ENCODE measurements around the gene FCAMR. TPM values are rescaled to one million over a fixed set of nuclear protein-coding genes. Genes with fewer than 3 reads are reported as not detected.

The FCAMR gene
- polyA plus RNA-seq, 4 donors, result 0.54 to 4.5 (median 0.91) TPM

DNA sequence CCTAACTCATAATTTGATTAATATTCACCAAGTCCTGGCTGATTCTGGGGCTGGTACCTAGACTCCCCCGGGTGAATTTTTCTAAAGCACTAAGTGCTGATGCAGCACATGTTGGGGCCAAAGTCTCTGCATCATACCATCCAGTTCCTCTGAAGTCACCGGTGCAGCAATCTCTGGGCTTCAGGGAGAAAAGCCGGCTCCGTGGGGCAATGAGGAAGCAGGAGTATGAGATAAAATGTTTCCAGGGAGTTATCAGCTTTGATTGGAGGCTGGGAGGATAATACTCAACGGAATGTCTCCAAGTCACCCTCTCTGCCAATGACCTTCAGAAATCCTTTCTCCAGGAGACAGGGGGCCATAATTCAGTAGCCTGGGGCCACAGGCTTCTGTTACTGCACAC lies 1.2 kb downstream of the FCAMR start:
- Histone ChIP-seq H3K27ac (ENCODE audit: low read depth in 1 of 3, low read length in 2 of 3) (peak overlapping the region; percentile 69 to 92 (median 87)), H3K4me3 (ENCODE audit: low read depth in 1 of 3, low read length in 3 of 3) (no peak overlapping the region), H3K9me3 (ENCODE audit: control insufficient read depth in 2 of 2, insufficient read depth in 1 of 2, low read depth in 1 of 2, low read length in 1 of 2) (peaks cover 0 to 3% of the 10 kb centered on the region in 2 donors), H3K4me1 (ENCODE audit: control insufficient read depth in 3 of 3, insufficient read depth in 2 of 3, low read depth in 1 of 3, low read length in 2 of 3) (peaks cover 24 to 79% (median 30%) of the 10 kb centered on the region in 3 donors), H3K27me3 (ENCODE audit: control insufficient read depth in 3 of 3, insufficient read depth in 3 of 3, low read length in 3 of 3) (no peaks in the 10 kb centered on the region), H3K36me3 (ENCODE audit: control insufficient read depth in 3 of 3, insufficient read depth in 2 of 3, low read depth in 1 of 3, low read length in 3 of 3) (peaks cover 0 to 4% (median 0%) of the 10 kb centered on the region in 3 donors)
- FAIRE-seq, result no peak
- peak; percentile 96 to 99 for DNase-seq
- WGBS, 3 donors, result 5 to 47% (median 28%) methylated on average over 5 of the region's 5 CpGs

DNA sequence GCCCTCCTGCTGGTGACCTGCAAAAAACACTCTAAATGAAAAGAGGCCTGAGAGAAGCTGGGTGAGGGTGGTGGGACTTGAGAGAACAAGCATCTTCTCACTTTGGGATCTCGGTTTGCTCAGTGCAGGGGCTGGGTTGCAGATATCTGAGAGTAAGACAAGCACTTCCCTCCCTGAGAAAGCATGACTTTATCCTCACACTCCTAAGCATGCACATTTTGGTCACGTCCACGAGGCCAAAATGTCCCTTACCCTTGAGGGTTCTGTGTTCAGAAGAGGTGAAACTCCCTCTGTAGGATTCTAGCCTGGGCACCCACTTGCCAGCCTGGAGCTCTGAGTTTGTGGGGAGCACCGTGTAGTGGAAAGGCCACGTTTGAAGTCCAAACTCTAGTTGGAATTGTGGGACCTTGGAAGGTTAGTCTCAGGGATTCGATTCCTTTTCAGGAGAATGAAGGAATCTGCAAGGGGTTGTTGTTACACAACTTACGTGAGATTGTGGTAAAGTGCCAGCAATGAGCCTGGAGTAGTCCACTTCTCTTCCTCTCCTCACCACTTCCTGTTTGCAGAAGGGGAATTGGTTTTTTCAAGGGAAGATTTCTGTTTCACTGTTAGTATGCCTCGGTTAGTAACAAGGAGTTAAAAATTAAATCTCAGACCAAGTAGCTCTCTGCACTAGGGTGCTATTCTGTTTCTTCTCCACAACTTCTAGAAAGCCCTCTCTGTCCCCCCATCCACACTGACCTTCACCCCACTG lies 3.0 kb downstream of the FCAMR start:
- 29 to 37% (median 30%) methylated on average over 8 of the region's 8 CpGs for WGBS, 3 donors
- FAIRE-seq, result no peak
- Histone ChIP-seq H3K27ac (ENCODE audit: low read depth in 1 of 3, low read length in 2 of 3) (peak overlapping the region; percentile 27 to 92 (median 79)), H3K4me1 (ENCODE audit: control insufficient read depth in 3 of 3, insufficient read depth in 2 of 3, low read depth in 1 of 3, low read length in 2 of 3) (peaks cover 18 to 72% (median 23%) of the 10 kb centered on the region in 3 donors), H3K4me3 (ENCODE audit: low read depth in 1 of 3, low read length in 3 of 3) (no peak overlapping the region), H3K9me3 (ENCODE audit: control insufficient read depth in 2 of 2, insufficient read depth in 1 of 2, low read depth in 1 of 2, low read length in 1 of 2) (peaks cover 0 to 3% of the 10 kb centered on the region in 2 donors), H3K36me3 (ENCODE audit: control insufficient read depth in 3 of 3, insufficient read depth in 2 of 3, low read depth in 1 of 3, low read length in 3 of 3) (peaks cover 0 to 5% (median 0%) of the 10 kb centered on the region in 3 donors), H3K27me3 (ENCODE audit: control insufficient read depth in 3 of 3, insufficient read depth in 3 of 3, low read length in 3 of 3) (no peaks in the 10 kb centered on the region)
- DNase-seq, result no peak

DNA sequence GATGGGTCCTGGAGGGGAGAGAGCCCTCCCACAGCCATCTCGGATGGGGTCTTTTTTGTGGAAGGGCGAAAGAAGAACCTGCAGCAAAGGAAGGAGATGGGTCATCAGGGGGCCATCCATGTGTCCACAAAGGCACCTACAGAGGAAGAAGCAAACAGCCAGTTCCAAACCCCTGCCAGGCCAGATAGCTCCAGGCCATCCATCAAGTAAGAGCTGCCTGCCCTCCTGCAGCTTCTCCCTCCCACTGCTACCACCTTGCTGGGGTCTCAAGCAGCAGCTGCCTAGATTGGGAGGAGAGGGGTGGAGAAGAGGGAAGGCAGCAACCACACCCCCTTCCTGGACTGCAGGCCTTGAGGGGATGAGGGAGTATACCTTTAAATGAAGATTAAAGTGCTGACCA lies 4.5 kb downstream of the FCAMR start:
- no peak overlapping the region for H3K4me3 ChIP-seq (ENCODE audit: low read depth in 1 of 3, low read length in 3 of 3)
- DNase-seq (no peak), FAIRE-seq (no peak)
- 89 to 100% (median 96%) methylated on average over 2 of the region's 2 CpGs for WGBS, 3 donors
- H3K4me1 ChIP-seq (ENCODE audit: control insufficient read depth in 3 of 3, insufficient read depth in 2 of 3, low read depth in 1 of 3, low read length in 2 of 3), result peaks cover 18 to 60% (median 20%) of the 10 kb centered on the region in 3 donors
- peaks cover 0 to 3% of the 10 kb centered on the region in 2 donors for H3K9me3 ChIP-seq (ENCODE audit: control insufficient read depth in 2 of 2, insufficient read depth in 1 of 2, low read depth in 1 of 2, low read length in 1 of 2)
- H3K27ac ChIP-seq (ENCODE audit: low read depth in 1 of 3, low read length in 2 of 3), result no peak overlapping the region
- H3K27me3 ChIP-seq (ENCODE audit: control insufficient read depth in 3 of 3, insufficient read depth in 3 of 3, low read length in 3 of 3), result no peaks in the 10 kb centered on the region
- peaks cover 0 to 16% (median 0%) of the 10 kb centered on the region in 3 donors for H3K36me3 ChIP-seq (ENCODE audit: control insufficient read depth in 3 of 3, insufficient read depth in 2 of 3, low read depth in 1 of 3, low read length in 3 of 3)

DNA sequence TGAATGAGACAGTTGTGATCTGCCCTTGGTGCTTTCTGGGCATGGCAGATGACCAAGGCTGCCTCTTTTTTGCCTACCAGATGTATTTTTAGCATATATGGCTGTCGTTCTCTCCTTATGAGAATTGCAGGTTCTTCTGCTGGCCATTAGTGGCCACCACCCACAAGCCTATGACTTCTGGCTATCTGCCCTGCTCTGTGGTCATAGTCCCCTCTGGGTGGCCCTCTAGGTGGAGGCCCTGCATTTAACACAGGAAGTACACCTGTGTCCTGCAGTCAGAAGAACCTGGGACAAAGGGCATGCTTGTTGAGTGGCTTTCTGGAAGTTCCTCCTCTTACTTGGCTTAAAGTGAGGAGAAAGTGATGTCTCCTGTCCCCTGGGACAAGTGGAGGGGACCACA lies 6.5 kb downstream of the FCAMR start:
- H3K9me3 ChIP-seq (ENCODE audit: control insufficient read depth in 2 of 2, insufficient read depth in 1 of 2, low read depth in 1 of 2, low read length in 1 of 2), result peaks cover 0 to 3% of the 10 kb centered on the region in 2 donors
- 65 to 85% (median 71%) methylated on average over 1 of the region's 1 CpG for WGBS, 3 donors
- H3K27me3 ChIP-seq (ENCODE audit: control insufficient read depth in 3 of 3, insufficient read depth in 3 of 3, low read length in 3 of 3), result no peaks in the 10 kb centered on the region
- DNase-seq (peak in 1 of 2 donors; percentile 69), FAIRE-seq (no peak)
- no peak overlapping the region for H3K4me3 ChIP-seq (ENCODE audit: low read depth in 1 of 3, low read length in 3 of 3)
- peaks cover 10 to 41% (median 10%) of the 10 kb centered on the region in 3 donors for H3K4me1 ChIP-seq (ENCODE audit: control insufficient read depth in 3 of 3, insufficient read depth in 2 of 3, low read depth in 1 of 3, low read length in 2 of 3)
- H3K36me3 ChIP-seq (ENCODE audit: control insufficient read depth in 3 of 3, insufficient read depth in 2 of 3, low read depth in 1 of 3, low read length in 3 of 3), result peaks cover 0 to 27% (median 0%) of the 10 kb centered on the region in 3 donors
- peak overlapping the region; percentile 38 to 60 (median 49) for H3K27ac ChIP-seq (ENCODE audit: low read depth in 1 of 3, low read length in 2 of 3)

DNA sequence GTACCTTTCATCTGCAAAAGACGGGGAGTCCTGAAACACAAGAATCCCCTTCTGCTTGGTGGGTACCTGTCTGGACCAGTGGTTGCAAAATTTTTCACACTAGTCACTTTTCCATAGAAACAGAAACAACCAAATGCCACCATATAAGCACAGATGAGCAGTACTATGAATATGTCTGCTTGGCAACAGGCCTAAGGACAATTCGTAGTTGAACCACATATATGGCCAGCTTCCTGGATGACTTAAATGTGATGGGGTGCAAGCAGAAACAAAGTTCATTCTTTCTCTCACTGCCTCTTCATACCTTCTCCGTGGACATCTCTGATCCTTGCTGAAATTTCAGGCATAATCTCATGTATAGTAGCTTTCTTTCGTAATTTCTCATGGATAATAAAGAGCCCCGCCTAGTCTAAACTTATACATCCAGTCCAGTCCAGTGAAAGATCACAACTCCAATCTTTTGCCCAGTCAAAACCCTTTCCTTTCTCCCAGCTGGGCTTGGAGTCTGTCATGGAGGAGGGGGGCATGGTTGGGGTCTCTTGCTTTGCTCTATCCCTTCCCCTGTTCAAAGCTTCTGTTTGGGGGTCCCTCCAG lies 7.0 kb downstream of the FCAMR start:
- no peak overlapping the region for H3K4me3 ChIP-seq (ENCODE audit: low read depth in 1 of 3, low read length in 3 of 3)
- no peaks in the 10 kb centered on the region for H3K27me3 ChIP-seq (ENCODE audit: control insufficient read depth in 3 of 3, insufficient read depth in 3 of 3, low read length in 3 of 3)
- peaks cover 0 to 3% of the 10 kb centered on the region in 2 donors for H3K9me3 ChIP-seq (ENCODE audit: control insufficient read depth in 2 of 2, insufficient read depth in 1 of 2, low read depth in 1 of 2, low read length in 1 of 2)
- peak overlapping the region; percentile 38 to 60 (median 49) for H3K27ac ChIP-seq (ENCODE audit: low read depth in 1 of 3, low read length in 2 of 3)
- WGBS, 3 donors, result 52 to 77% (median 61%) methylated on average over 5 of the region's 5 CpGs
- peak in 1 of 2 donors; percentile 48 for DNase-seq
- peaks cover 10 to 37% (median 11%) of the 10 kb centered on the region in 3 donors for H3K4me1 ChIP-seq (ENCODE audit: control insufficient read depth in 3 of 3, insufficient read depth in 2 of 3, low read depth in 1 of 3, low read length in 2 of 3)
- no peak for FAIRE-seq
- H3K36me3 ChIP-seq (ENCODE audit: control insufficient read depth in 3 of 3, insufficient read depth in 2 of 3, low read depth in 1 of 3, low read length in 3 of 3), result peaks cover 0 to 27% (median 0%) of the 10 kb centered on the region in 3 donors

DNA sequence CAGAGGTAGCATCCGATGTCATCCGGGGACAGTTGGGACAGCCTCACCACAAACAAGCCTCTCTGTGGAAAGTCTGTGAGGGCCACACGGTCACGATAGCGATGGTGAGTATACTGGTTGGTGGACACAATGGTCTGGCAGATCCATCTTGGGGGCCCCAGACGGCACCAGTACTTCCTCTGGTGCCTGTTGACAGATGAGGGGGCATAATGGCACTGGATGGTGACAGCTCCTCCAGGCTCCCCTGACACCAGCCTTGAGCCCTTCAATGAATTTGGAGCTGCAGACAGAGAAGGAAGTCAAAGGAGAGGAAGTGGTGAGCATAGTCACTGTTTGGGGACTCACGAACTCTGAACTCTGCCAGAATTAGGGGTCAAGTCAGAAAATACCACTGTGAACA lies 8.0 kb downstream of the FCAMR start:
- DNase-seq, result no peak

DNA sequence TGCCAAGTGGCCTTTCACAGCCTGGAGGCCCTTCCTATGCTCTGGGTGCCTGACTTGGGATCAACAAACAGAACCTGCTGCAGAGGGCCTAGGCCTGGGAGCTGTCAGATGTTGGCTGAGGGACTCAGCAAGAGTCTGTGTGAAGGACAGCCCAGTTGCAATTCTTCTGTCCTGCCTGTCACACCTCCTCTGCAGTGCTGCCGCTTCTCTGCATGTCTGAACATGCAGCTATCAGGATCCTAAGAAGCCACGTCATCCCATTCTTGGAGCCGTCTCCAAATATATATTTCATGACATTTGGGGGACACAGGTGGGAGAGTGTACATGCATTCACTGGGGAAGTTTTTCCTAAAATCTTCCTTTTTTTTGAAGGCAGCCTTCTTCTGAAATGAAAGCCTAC lies 8.6 kb downstream of the FCAMR start:
- H3K27me3 ChIP-seq (ENCODE audit: control insufficient read depth in 3 of 3, insufficient read depth in 3 of 3, low read length in 3 of 3), result no peaks in the 10 kb centered on the region
- H3K4me1 ChIP-seq (ENCODE audit: control insufficient read depth in 3 of 3, insufficient read depth in 2 of 3, low read depth in 1 of 3, low read length in 2 of 3), result peaks cover 3 to 37% (median 11%) of the 10 kb centered on the region in 3 donors
- no peak for DNase-seq
- WGBS, 3 donors, result 65 to 95% (median 81%) methylated on average over 3 of the region's 3 CpGs
- FAIRE-seq, result no peak
- peaks cover 0 to 27% (median 0%) of the 10 kb centered on the region in 3 donors for H3K36me3 ChIP-seq (ENCODE audit: control insufficient read depth in 3 of 3, insufficient read depth in 2 of 3, low read depth in 1 of 3, low read length in 3 of 3)
- H3K27ac ChIP-seq (ENCODE audit: low read depth in 1 of 3, low read length in 2 of 3), result no peak overlapping the region
- no peak overlapping the region for H3K4me3 ChIP-seq (ENCODE audit: low read depth in 1 of 3, low read length in 3 of 3)
- H3K9me3 ChIP-seq (ENCODE audit: control insufficient read depth in 2 of 2, insufficient read depth in 1 of 2, low read depth in 1 of 2, low read length in 1 of 2), result peaks cover 0 to 3% of the 10 kb centered on the region in 2 donors

More for the DNA sequence above, 8.0 kb downstream of the FCAMR start:
- H3K9me3 ChIP-seq (ENCODE audit: control insufficient read depth in 2 of 2, insufficient read depth in 1 of 2, low read depth in 1 of 2, low read length in 1 of 2), result peaks cover 0 to 3% of the 10 kb centered on the region in 2 donors
- no peak for FAIRE-seq
- H3K4me3 ChIP-seq (ENCODE audit: low read depth in 1 of 3, low read length in 3 of 3), result no peak overlapping the region
- H3K27ac ChIP-seq (ENCODE audit: low read depth in 1 of 3, low read length in 2 of 3), result no peak overlapping the region
- H3K27me3 ChIP-seq (ENCODE audit: control insufficient read depth in 3 of 3, insufficient read depth in 3 of 3, low read length in 3 of 3), result no peaks in the 10 kb centered on the region
- H3K4me1 ChIP-seq (ENCODE audit: control insufficient read depth in 3 of 3, insufficient read depth in 2 of 3, low read depth in 1 of 3, low read length in 2 of 3), result peaks cover 5 to 37% (median 11%) of the 10 kb centered on the region in 3 donors
- 85 to 96% (median 87%) methylated on average over 7 of the region's 7 CpGs for WGBS, 3 donors
- H3K36me3 ChIP-seq (ENCODE audit: control insufficient read depth in 3 of 3, insufficient read depth in 2 of 3, low read depth in 1 of 3, low read length in 3 of 3), result peaks cover 0 to 27% (median 0%) of the 10 kb centered on the region in 3 donors

DNA sequence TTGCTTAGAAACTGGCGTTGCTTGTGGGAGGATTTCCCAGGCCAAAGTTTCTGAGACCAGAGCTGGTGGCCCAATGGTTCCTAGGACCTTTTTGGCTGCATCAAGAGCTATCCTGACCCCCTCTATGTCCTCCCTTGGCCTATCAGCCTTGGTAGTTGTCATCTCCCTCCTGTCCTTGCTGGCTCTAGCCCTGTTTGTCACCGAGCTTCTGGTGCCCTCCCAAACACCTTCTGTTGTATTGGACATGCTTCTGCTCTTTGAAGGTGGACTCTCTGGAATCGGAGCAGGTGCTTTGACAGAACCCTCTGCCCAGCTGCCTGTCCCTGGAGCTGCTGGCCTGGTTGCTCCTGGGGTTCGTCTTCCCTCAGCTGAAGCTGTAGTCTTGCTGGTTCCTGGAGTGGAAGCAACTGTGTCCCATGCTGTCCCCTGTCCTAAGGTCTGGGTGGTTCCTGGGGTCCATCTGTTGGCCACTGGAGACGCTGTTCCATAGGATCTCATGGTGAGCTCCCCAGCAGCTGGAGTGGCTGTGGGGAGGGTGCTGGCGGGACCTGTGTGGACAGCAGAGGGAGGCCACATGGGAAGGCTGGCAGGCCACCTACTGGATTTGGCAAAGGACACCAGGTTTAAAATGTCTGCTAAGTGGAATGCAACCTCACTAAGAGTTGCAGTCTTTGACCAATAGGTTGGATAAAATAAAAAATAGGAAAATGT lies 9.4 kb downstream of the FCAMR start:
- no peak overlapping the region for H3K27ac ChIP-seq (ENCODE audit: low read depth in 1 of 3, low read length in 2 of 3)
- H3K9me3 ChIP-seq (ENCODE audit: control insufficient read depth in 2 of 2, insufficient read depth in 1 of 2, low read depth in 1 of 2, low read length in 1 of 2), result peaks cover 0 to 3% of the 10 kb centered on the region in 2 donors
- H3K36me3 ChIP-seq (ENCODE audit: control insufficient read depth in 3 of 3, insufficient read depth in 2 of 3, low read depth in 1 of 3, low read length in 3 of 3), result peaks cover 0 to 27% (median 0%) of the 10 kb centered on the region in 3 donors
- no peak for FAIRE-seq
- H3K4me3 ChIP-seq (ENCODE audit: low read depth in 1 of 3, low read length in 3 of 3), result no peak overlapping the region
- 86 to 90% (median 89%) methylated on average over 6 of the region's 6 CpGs for WGBS, 3 donors
- no peak for DNase-seq
- H3K27me3 ChIP-seq (ENCODE audit: control insufficient read depth in 3 of 3, insufficient read depth in 3 of 3, low read length in 3 of 3), result no peaks in the 10 kb centered on the region
- peaks cover 6 to 43% (median 14%) of the 10 kb centered on the region in 3 donors for H3K4me1 ChIP-seq (ENCODE audit: control insufficient read depth in 3 of 3, insufficient read depth in 2 of 3, low read depth in 1 of 3, low read length in 2 of 3)

Measured in small intestine (tissue), 7 donors.